BLaER1 (cell line): ENCODE results near the gene TMPRSS9.

ENCODE experiments used
- H3K27ac ChIP-seq: shearing (Covaris generic); formaldehyde crosslinking; 2 replicates; pipeline ENCODE4 v1.8.1; 2022
- H3K27me3 ChIP-seq: shearing (Covaris generic); formaldehyde crosslinking; 2 replicates; pipeline ENCODE4 v1.8.1; 2022
- H3K36me3 ChIP-seq: shearing (Covaris generic); formaldehyde crosslinking; 2 replicates; pipeline ENCODE4 v1.8.1; 2022
- H3K4me1 ChIP-seq: shearing (Covaris generic); formaldehyde crosslinking; 2 replicates; pipeline ENCODE4 v1.8.1; 2022
- H3K4me2 ChIP-seq: shearing (Covaris generic); formaldehyde crosslinking; 2 replicates; pipeline ENCODE4 v1.8.1; 2022
- H3K4me3 ChIP-seq: shearing (Covaris generic); formaldehyde crosslinking; 2 replicates; pipeline ENCODE4 v1.8.1; 2022
- H3K9ac ChIP-seq: shearing (Covaris generic); formaldehyde crosslinking; 2 replicates; pipeline ENCODE4 v1.8.1; 2022
- H3K9me3 ChIP-seq: shearing (Covaris generic); formaldehyde crosslinking; 2 replicates; pipeline ENCODE4 v1.8.1; 2022
- H4K20me1 ChIP-seq: shearing (Covaris generic); formaldehyde crosslinking; 2 replicates; pipeline ENCODE4 v1.8.1; 2022
- Cebpa-rat ChIP-seq: shearing (Covaris generic); IDR thresholded peaks from 2 replicates; pipeline ENCODE4 v1.8.1; 2022

Gene TMPRSS9

GRCh38 chr19:2429917-2430535 is 70.0 kb downstream of the TMPRSS9 start:
- Histone ChIP-seq H4K20me1 (peaks cover 61% of the 10 kb centered on the region), H3K36me3 (peaks cover 81% of the 10 kb centered on the region), H3K27me3 (no peaks in the 10 kb centered on the region), H3K27ac (peak overlapping the region; percentile 99), H3K9ac (peak overlapping the region; percentile 65; the same call in 1 of the 2 replicates), H3K4me2 (peak overlapping the region; percentile 98), H3K9me3 (no peaks in the 10 kb centered on the region), H3K4me1 (peaks cover 65% of the 10 kb centered on the region), H3K4me3 (no peak overlapping the region)
- TF ChIP-seq Cebpa-rat = no peak

- no peaks in the 10 kb centered on the region for H3K9me3 ChIP-seq
- TF ChIP-seq Cebpa-rat = no peak
- peak overlapping the region; percentile 65 for H3K9ac ChIP-seq
- peak overlapping the region; percentile 99 for H3K27ac ChIP-seq
- H4K20me1 ChIP-seq = peaks cover 58% of the 10 kb centered on the region
- H3K27me3 ChIP-seq = no peaks in the 10 kb centered on the region
- H3K4me2 ChIP-seq = peak overlapping the region; percentile 98
- no peak overlapping the region; the same call in 1 of the 2 replicates for H3K4me3 ChIP-seq
- H3K4me1 ChIP-seq = peaks cover 50% of the 10 kb centered on the region
- H3K36me3 ChIP-seq = peaks cover 79% of the 10 kb centered on the region
These were observed 71.4 kb downstream of the TMPRSS9 start for GRCh38 chr19:2431318-2432055.

- Histone ChIP-seq H3K27me3 (no peaks in the 10 kb centered on the region), H3K9ac (0 out of 2 replicates have a peak overlapping the region, but pooled peaks have one; percentile 65), H3K27ac (peak overlapping the region; percentile 99), H3K36me3 (peaks cover 87% of the 10 kb centered on the region), H3K4me2 (peak overlapping the region; percentile 98), H4K20me1 (peaks cover 58% of the 10 kb centered on the region), H3K4me1 (peaks cover 49% of the 10 kb centered on the region), H3K9me3 (no peaks in the 10 kb centered on the region), H3K4me3 (no peak overlapping the region)
- TF ChIP-seq Cebpa-rat = no peak
These were observed 72.2 kb downstream of the TMPRSS9 start for GRCh38 chr19:2432131-2432848.

- Histone ChIP-seq H3K4me3 (no peak overlapping the region), H4K20me1 (peaks cover 74% of the 10 kb centered on the region), H3K27me3 (no peaks in the 10 kb centered on the region), H3K9ac (no peak overlapping the region), H3K36me3 (peaks cover 96% of the 10 kb centered on the region), H3K4me1 (peaks cover 38% of the 10 kb centered on the region), H3K9me3 (no peaks in the 10 kb centered on the region), H3K27ac (no peak overlapping the region), H3K4me2 (no peak overlapping the region)
- no peak for TF ChIP-seq Cebpa-rat
These were observed 73.8 kb downstream of the TMPRSS9 start for GRCh38 chr19:2433854-2434253.

GRCh38 chr19:2434267-2434666 is 74.2 kb downstream of the TMPRSS9 start:
- Histone ChIP-seq H3K27ac (no peak overlapping the region), H4K20me1 (peaks cover 76% of the 10 kb centered on the region), H3K27me3 (no peaks in the 10 kb centered on the region), H3K9ac (no peak overlapping the region), H3K4me1 (peaks cover 34% of the 10 kb centered on the region), H3K4me3 (no peak overlapping the region), H3K4me2 (no peak overlapping the region), H3K9me3 (no peaks in the 10 kb centered on the region), H3K36me3 (peaks cover 96% of the 10 kb centered on the region)
- no peak for TF ChIP-seq Cebpa-rat

- no peak for TF ChIP-seq Cebpa-rat
- no peak overlapping the region for H3K4me3 ChIP-seq
- peaks cover 76% of the 10 kb centered on the region for H4K20me1 ChIP-seq
- no peaks in the 10 kb centered on the region for H3K9me3 ChIP-seq
- no peak overlapping the region for H3K4me2 ChIP-seq
- no peak overlapping the region for H3K27ac ChIP-seq
- peaks cover 29% of the 10 kb centered on the region for H3K4me1 ChIP-seq
- H3K36me3 ChIP-seq = peaks cover 96% of the 10 kb centered on the region
- no peak overlapping the region for H3K9ac ChIP-seq
- no peaks in the 10 kb centered on the region for H3K27me3 ChIP-seq
These were observed 74.7 kb downstream of the TMPRSS9 start for GRCh38 chr19:2434721-2435265.

GRCh38 chr19:2436384-2436783 is 76.3 kb downstream of the TMPRSS9 start:
- no peak for TF ChIP-seq Cebpa-rat
- H3K4me3 ChIP-seq = no peak overlapping the region
- H3K4me1 ChIP-seq = peaks cover 13% of the 10 kb centered on the region
- no peak overlapping the region for H3K9ac ChIP-seq
- H3K36me3 ChIP-seq = peaks cover 94% of the 10 kb centered on the region
- H4K20me1 ChIP-seq = peaks cover 78% of the 10 kb centered on the region
- no peaks in the 10 kb centered on the region for H3K27me3 ChIP-seq
- H3K9me3 ChIP-seq = no peaks in the 10 kb centered on the region
- H3K4me2 ChIP-seq = no peak overlapping the region
- H3K27ac ChIP-seq = no peak overlapping the region

- H3K4me2 ChIP-seq = no peak overlapping the region
- TF ChIP-seq Cebpa-rat = no peak
- no peak overlapping the region for H3K9ac ChIP-seq
- no peaks in the 10 kb centered on the region for H3K27me3 ChIP-seq
- no peaks in the 10 kb centered on the region for H3K9me3 ChIP-seq
- peaks cover 8% of the 10 kb centered on the region for H3K4me1 ChIP-seq
- peaks cover 94% of the 10 kb centered on the region for H3K36me3 ChIP-seq
- H3K27ac ChIP-seq = no peak overlapping the region
- peaks cover 78% of the 10 kb centered on the region for H4K20me1 ChIP-seq
- no peak overlapping the region for H3K4me3 ChIP-seq
These were observed 76.9 kb downstream of the TMPRSS9 start for GRCh38 chr19:2436926-2437325.

- Histone ChIP-seq H3K27me3 (no peaks in the 10 kb centered on the region), H3K9me3 (no peaks in the 10 kb centered on the region), H3K36me3 (peaks cover 95% of the 10 kb centered on the region), H3K4me2 (no peak overlapping the region), H3K9ac (no peak overlapping the region), H3K4me3 (no peak overlapping the region), H4K20me1 (peaks cover 86% of the 10 kb centered on the region), H3K27ac (no peak overlapping the region), H3K4me1 (no peaks in the 10 kb centered on the region)
- TF ChIP-seq Cebpa-rat = no peak
These were observed 78.1 kb downstream of the TMPRSS9 start for GRCh38 chr19:2438178-2438577.
